ENCODE data around the gene RNF186. TPM values are rescaled to one million over a fixed set of nuclear protein-coding genes. Genes with fewer than 3 reads are reported as not detected.
"Not testable (repeated sequence)": the region's sequence is repeated elsewhere in the genome, so short reads cannot be mapped to it uniquely, and the experiment has no call there.

Gene RNF186
- total RNA-seq, 4 donors from 2014 or later: not detected

- Histone ChIP-seq H3K4me3 (no peak overlapping the region), H3K27ac (no peak overlapping the region), H3K4me1 (no peaks in the 10 kb centered on the region), H3K27me3 (peaks cover 3% of the 10 kb centered on the region), H3K36me3 (no peaks in the 10 kb centered on the region), H3K9me3 (no peaks in the 10 kb centered on the region)
- no peak for ATAC-seq
- TF ChIP-seq, protein P1, sequence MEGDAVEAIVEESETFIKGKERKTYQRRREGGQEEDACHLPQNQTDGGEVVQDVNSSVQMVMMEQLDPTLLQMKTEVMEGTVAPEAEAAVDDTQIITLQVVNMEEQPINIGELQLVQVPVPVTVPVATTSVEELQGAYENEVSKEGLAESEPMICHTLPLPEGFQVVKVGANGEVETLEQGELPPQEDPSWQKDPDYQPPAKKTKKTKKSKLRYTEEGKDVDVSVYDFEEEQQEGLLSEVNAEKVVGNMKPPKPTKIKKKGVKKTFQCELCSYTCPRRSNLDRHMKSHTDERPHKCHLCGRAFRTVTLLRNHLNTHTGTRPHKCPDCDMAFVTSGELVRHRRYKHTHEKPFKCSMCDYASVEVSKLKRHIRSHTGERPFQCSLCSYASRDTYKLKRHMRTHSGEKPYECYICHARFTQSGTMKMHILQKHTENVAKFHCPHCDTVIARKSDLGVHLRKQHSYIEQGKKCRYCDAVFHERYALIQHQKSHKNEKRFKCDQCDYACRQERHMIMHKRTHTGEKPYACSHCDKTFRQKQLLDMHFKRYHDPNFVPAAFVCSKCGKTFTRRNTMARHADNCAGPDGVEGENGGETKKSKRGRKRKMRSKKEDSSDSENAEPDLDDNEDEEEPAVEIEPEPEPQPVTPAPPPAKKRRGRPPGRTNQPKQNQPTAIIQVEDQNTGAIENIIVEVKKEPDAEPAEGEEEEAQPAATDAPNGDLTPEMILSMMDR (IDR thresholded peaks at IDR 0.05): no peak
- no peak for TF ChIP-seq POLR2AphosphoS5 (IDR thresholded peaks at IDR 0.05)
- no peak for TF ChIP-seq POLR2A (IDR thresholded peaks at IDR 0.05)
- no peak for TF ChIP-seq EP300 (IDR thresholded peaks at IDR 0.05)
- WGBS, 2 donors (ENCODE audit: low coverage in 1 of 2): 57 to 60% methylated on average over 1 of the region's 1 CpG
Observed at GRCh38 chr1:19852036-19852435, 37.0 kb upstream of the RNF186 start.

DNA sequence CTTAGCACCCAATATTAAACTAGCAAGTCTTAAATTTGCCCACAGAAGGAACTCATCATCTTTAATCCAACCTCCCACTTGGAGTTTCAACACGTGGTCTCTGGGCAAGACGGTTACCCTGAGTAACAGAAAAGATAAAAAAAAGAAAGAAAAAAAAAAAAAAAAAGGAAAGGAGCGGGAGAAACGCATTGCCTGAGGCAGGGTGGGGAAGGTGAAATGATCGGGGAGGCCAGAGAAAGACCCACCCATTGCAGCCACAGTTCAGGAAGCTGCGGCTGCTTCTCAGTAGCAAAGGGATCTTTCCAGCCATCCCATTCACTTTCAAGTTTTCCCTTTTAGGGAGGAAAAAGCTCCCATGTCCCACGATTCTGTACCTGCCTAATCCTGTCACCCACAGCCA is 35.1 kb upstream of the RNF186 start:
- Histone ChIP-seq H3K9me3 (no peaks in the 10 kb centered on the region), H3K27me3 (peaks cover 9% of the 10 kb centered on the region), H3K36me3 (no peaks in the 10 kb centered on the region), H3K4me3 (no peak overlapping the region), H3K27ac (no peak overlapping the region), H3K4me1 (no peaks in the 10 kb centered on the region)
- 51 to 73% methylated on average over 2 to 4 of the region's 7 CpGs for WGBS, 2 donors (ENCODE audit: low coverage in 1 of 2)
- TF ChIP-seq, protein P1 (IDR thresholded peaks at IDR 0.05): no peak
- TF ChIP-seq EP300 (IDR thresholded peaks at IDR 0.05) (no peak), POLR2A (IDR thresholded peaks at IDR 0.05) (no peak), POLR2AphosphoS5 (IDR thresholded peaks at IDR 0.05) (no peak)
- no peak for ATAC-seq

DNA sequence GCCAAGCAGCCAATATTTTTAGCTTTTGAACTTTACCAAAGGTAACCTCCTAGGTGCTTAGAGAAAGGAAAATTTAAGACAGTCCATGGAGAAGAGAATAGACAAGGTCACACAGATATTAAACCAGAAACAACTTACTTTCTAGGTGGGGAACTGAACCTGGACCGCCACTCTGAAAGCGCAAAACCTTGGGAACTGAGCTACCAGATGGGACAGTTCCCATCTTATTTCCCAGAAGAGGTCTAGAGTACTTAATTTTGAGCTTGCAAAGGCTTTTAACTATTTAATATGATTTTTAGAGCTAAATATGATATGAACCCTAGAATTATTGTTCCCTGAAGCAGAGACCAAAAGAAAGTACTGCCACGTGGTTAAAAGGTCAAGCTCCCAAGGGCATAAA is 34.2 kb upstream of the RNF186 start:
- not testable (repeated sequence) for H3K4me3 ChIP-seq, ATAC-seq, H3K27ac ChIP-seq, H3K36me3 ChIP-seq, H3K9me3 ChIP-seq, H3K4me1 ChIP-seq
- peaks cover 14% of the 10 kb centered on the region for H3K27me3 ChIP-seq
- 70 to 72% methylated on average over 3 of the region's 3 CpGs for WGBS, 2 donors (ENCODE audit: low coverage in 1 of 2)

GRCh38 chr1:19847334-19847733 is 32.3 kb upstream of the RNF186 start:
- ATAC-seq, H3K4me1 ChIP-seq, H3K4me3 ChIP-seq, H3K27ac ChIP-seq, H3K9me3 ChIP-seq, H3K36me3 ChIP-seq: not testable (repeated sequence)
- 79 to 80% methylated on average over 8 to 9 of the region's 9 CpGs for WGBS, 2 donors (ENCODE audit: low coverage in 1 of 2)
- H3K27me3 ChIP-seq: peaks cover 18% of the 10 kb centered on the region

GRCh38 chr1:19846338-19846737 is 31.3 kb upstream of the RNF186 start:
- H3K36me3 ChIP-seq: no peaks in the 10 kb centered on the region
- TF ChIP-seq POLR2A (IDR thresholded peaks at IDR 0.05) (no peak), EP300 (IDR thresholded peaks at IDR 0.05) (no peak), POLR2AphosphoS5 (IDR thresholded peaks at IDR 0.05) (no peak)
- TF ChIP-seq, protein P1 (IDR thresholded peaks at IDR 0.05): no peak
- H3K27ac ChIP-seq: no peak overlapping the region
- H3K4me3 ChIP-seq: no peak overlapping the region
- no peaks in the 10 kb centered on the region for H3K4me1 ChIP-seq
- ATAC-seq: no peak
- H3K9me3 ChIP-seq: no peaks in the 10 kb centered on the region
- 88 to 100% methylated on average over 2 to 3 of the region's 3 CpGs for WGBS, 2 donors (ENCODE audit: low coverage in 1 of 2)
- H3K27me3 ChIP-seq: peaks cover 18% of the 10 kb centered on the region

- WGBS, 2 donors (ENCODE audit: low coverage in 1 of 2): 71 to 84% methylated on average over 3 to 7 of the region's 8 CpGs
- Histone ChIP-seq H3K4me3 (no peak overlapping the region), H3K4me1 (no peaks in the 10 kb centered on the region), H3K27ac (no peak overlapping the region), H3K36me3 (no peaks in the 10 kb centered on the region), H3K9me3 (no peaks in the 10 kb centered on the region), H3K27me3 (peaks cover 18% of the 10 kb centered on the region)
- ATAC-seq: no peak
- TF ChIP-seq EP300 (IDR thresholded peaks at IDR 0.05) (no peak), POLR2AphosphoS5 (IDR thresholded peaks at IDR 0.05) (no peak), POLR2A (IDR thresholded peaks at IDR 0.05) (no peak)
- TF ChIP-seq, protein P1 (IDR thresholded peaks at IDR 0.05): no peak
Observed at GRCh38 chr1:19845555-19845954, 30.5 kb upstream of the RNF186 start.

All from gastroesophageal sphincter (tissue), 4 donors.